Measurements from ENCODE around the gene SH3RF2. TPM values are rescaled to one million over a fixed set of nuclear protein-coding genes. Genes with fewer than 3 reads are reported as not detected.
A peak's percentile ranks its signal among the peaks of the same experiment; 100 is the strongest.

Gene SH3RF2
- total and polyA plus RNA-seq, 2 experiments from 2014 or later, result 35.1 to 35.4 TPM

DNA sequence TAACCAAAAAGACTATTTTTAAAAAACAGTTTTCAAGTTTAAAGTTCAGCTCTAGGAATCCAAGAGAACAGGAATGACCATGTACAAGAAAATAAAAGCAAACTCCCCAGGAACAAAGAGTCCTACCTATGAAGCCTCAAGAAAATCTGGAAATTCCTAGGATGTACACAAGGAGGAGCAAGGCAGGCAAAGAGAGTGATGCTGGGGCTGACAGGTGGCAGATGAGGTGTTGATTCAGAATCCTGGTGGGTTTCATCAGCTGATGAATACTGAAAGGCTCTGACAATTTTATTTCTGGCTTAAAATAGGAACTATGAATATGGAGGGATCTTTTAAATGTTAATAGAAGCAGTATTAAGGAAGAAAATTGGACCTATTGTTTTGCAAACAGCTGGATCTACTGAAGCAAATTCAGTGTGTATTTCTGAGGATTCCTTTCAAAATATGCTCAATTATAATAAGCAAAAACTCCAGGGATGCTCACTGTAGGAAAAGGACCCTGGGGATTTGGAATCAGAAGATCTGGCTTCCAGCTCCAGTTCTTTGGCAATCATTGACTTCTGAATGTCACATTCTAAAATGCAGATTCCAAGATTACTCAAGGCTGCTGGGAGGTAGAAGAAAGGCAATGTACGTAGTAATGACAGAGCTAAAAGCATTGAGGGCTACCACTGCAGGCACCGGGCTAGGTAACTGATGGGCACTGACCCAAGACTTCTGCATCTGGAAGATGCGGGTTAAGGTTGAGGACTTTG, 28.0 kb upstream of the SH3RF2 start:
- no peaks in the 10 kb centered on the region for H4K20me1 ChIP-seq (ENCODE audit: insufficient read depth, poor library complexity, severe bottlenecking)
- no peak for DNase-seq (ENCODE audit: low spot score)
- H3K36me3 ChIP-seq (replicated peaks; ENCODE audit: insufficient read depth, low read depth), result no peaks in the 10 kb centered on the region
- H3K9me3 ChIP-seq (ENCODE audit: low read depth), result no peaks in the 10 kb centered on the region
- no peaks in the 10 kb centered on the region for H3K79me2 ChIP-seq
- no peak overlapping the region for H3K4me3 ChIP-seq
- H3K4me1 ChIP-seq (ENCODE audit: insufficient read depth), result no peaks in the 10 kb centered on the region
- no peaks in the 10 kb centered on the region for H3K9me2 ChIP-seq (replicated peaks; ENCODE audit: insufficient read depth)
- TF ChIP-seq EZH2phosphoT487 (IDR thresholded peaks at IDR 0.05; ENCODE audit: low read depth, severe bottlenecking, unreplicated experiment) (no peak), CTCF (IDR thresholded peaks at IDR 0.05; ENCODE audit: poor library complexity) (peak; percentile 23), EZH2 (IDR thresholded peaks at IDR 0.05; ENCODE audit: borderline replicate concordance) (no peak)
- H3K27ac ChIP-seq, result no peak overlapping the region
- H2AFZ ChIP-seq, result no peak overlapping the region
- no peaks in the 10 kb centered on the region for H3K27me3 ChIP-seq
- 87% methylated on average over 3 of the region's 3 CpGs for WGBS (ENCODE audit: low lambda C conversion rate, missing lambda C conversion rate)
- no peak overlapping the region for H3K4me2 ChIP-seq

GRCh38 chr5:145911164-145911563, 25.2 kb upstream of the SH3RF2 start:
- Histone ChIP-seq H3K36me3 (replicated peaks; ENCODE audit: insufficient read depth, low read depth) (no peaks in the 10 kb centered on the region), H3K27ac (no peak overlapping the region), H3K4me3 (no peak overlapping the region), H3K4me2 (no peak overlapping the region), H3K9me2 (replicated peaks; ENCODE audit: insufficient read depth) (no peaks in the 10 kb centered on the region), H4K20me1 (ENCODE audit: insufficient read depth, poor library complexity, severe bottlenecking) (no peaks in the 10 kb centered on the region), H3K4me1 (ENCODE audit: insufficient read depth) (no peaks in the 10 kb centered on the region), H2AFZ (no peak overlapping the region), H3K79me2 (no peaks in the 10 kb centered on the region), H3K27me3 (no peaks in the 10 kb centered on the region), H3K9me3 (ENCODE audit: low read depth) (no peaks in the 10 kb centered on the region)
- WGBS (ENCODE audit: low lambda C conversion rate, missing lambda C conversion rate), result 74% methylated on average over 6 of the region's 6 CpGs
- TF ChIP-seq EZH2 (IDR thresholded peaks at IDR 0.05; ENCODE audit: borderline replicate concordance) (no peak), EZH2phosphoT487 (IDR thresholded peaks at IDR 0.05; ENCODE audit: low read depth, severe bottlenecking, unreplicated experiment) (no peak), CTCF (IDR thresholded peaks at IDR 0.05; ENCODE audit: poor library complexity) (no peak)
- no peak for DNase-seq (ENCODE audit: low spot score)

DNA sequence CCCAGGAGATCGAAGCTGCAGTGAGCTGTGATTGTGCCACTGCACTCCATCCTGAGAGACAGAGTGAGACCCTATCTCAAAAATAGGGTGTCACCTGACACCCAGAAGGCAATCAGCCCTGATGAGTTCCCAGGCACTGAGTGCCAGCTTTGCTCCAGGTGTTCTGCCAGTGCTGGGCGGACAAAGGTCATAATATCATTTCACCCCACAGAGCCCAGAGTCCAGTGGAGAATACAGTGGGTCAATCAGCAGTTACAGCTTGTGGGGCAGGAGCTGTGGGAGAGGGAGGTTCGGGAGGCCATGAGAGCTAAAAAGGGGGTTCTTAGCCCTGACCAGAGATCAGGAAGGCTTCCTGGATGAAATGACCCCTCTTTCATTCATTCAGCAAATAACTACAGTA, 24.4 kb upstream of the SH3RF2 start:
- Histone ChIP-seq H3K4me2 (no peak overlapping the region), H2AFZ (no peak overlapping the region), H3K27me3 (no peaks in the 10 kb centered on the region), H3K9me3 (ENCODE audit: low read depth) (no peaks in the 10 kb centered on the region), H4K20me1 (ENCODE audit: insufficient read depth, poor library complexity, severe bottlenecking) (no peaks in the 10 kb centered on the region), H3K4me1 (ENCODE audit: insufficient read depth) (no peaks in the 10 kb centered on the region), H3K4me3 (no peak overlapping the region), H3K27ac (no peak overlapping the region), H3K36me3 (replicated peaks; ENCODE audit: insufficient read depth, low read depth) (no peaks in the 10 kb centered on the region), H3K79me2 (no peaks in the 10 kb centered on the region), H3K9me2 (replicated peaks; ENCODE audit: insufficient read depth) (no peaks in the 10 kb centered on the region)
- WGBS (ENCODE audit: low lambda C conversion rate, missing lambda C conversion rate), result 94% methylated on average over 3 of the region's 3 CpGs
- DNase-seq (ENCODE audit: low spot score), result no peak
- no peak for TF ChIP-seq EZH2phosphoT487 (IDR thresholded peaks at IDR 0.05; ENCODE audit: low read depth, severe bottlenecking, unreplicated experiment)
- TF ChIP-seq CTCF (IDR thresholded peaks at IDR 0.05; ENCODE audit: poor library complexity), result no peak
- TF ChIP-seq EZH2 (IDR thresholded peaks at IDR 0.05; ENCODE audit: borderline replicate concordance), result no peak
